Stimulated activated CD4-positive, alpha-beta T cell treated with anti-CD3 and anti-CD28 coated beads, Interleukin-1b, Interleukin-23, amount 100 ng/mL, for 24 hours (primary cell): ENCODE measurements around the gene SLC1A3.
"Not testable (repeated sequence)": the region's sequence is repeated elsewhere in the genome, so short reads cannot be mapped to it uniquely, and the experiment has no call there.

Experiments used
- DNase-seq, 4 experiments: peaks; one replicate each; pipeline ENCODE4 v3.0.0-alpha.2; 2020; ENCODE audit warnings: low read depth in 4 of 4, low spot score in 1 of 4

The SLC1A3 gene

DNA sequence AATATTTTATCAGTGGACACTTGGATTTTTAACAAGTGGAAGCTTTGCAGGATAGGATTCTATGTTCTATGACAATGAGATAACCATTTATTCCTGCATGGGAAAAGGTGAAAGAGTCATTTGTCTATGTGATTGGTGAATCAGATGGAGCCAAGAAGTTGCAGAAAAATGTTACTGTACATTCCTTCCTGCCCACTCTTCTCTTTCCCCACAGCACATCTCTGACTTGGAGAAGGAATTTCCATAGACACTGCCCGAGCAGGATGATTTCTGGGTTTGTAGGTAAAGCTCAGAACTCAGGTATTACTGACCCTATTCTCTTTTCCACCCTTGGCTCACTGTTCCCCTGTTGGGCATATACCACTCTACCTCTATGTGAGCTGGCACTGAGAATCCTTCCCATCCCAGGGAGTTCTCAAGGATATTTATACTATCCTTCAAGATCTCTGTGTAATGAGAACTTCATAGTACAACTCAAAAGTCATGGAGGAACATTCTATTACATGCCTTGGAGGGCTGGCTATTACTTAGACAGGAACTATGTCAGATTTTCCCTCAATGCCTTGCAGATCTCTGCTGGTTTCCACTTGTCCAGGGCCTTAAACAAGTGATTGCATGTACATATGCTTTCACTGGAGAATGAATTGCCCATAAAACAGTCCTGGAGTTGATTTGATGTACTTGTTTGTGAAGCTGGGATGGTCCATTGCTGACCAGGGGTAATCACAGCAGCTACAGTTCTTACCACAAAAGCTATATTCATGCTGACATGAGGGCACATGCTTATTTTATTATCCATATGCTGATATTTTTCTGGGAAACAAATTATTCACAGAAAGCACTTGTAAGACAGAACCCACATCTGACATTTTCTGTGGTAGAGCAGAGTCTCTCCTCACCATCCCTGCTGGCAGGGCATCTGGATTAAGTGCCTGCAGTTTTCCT, 24.1 kb downstream of the SLC1A3 start:
- DNase-seq, result no peak

DNA sequence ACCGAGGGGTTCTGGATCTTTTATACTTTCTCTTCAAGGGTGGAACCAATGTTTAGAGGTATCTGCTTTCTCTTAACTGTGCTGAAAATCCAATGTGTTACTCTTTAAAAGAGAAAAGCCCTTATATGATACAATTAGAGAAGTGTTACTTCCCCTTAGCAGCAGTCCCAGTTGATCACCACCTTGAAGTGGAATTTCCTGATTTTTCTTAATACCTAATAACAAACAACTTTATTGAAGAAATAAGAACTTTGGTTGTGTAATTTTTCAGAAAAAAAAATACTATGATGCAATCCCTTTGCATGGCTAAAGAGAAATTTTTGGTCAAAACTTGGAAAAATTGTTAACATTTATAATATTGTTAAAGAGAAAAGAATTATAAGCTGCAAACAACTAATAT, 24.7 kb downstream of the SLC1A3 start:
- no peak for DNase-seq

- no peak for DNase-seq
Observed at GRCh38 chr5:36631620-36632362, 25.4 kb downstream of the SLC1A3 start.

- DNase-seq, result no peak
Observed at GRCh38 chr5:36632363-36632664, 25.9 kb downstream of the SLC1A3 start.

DNA sequence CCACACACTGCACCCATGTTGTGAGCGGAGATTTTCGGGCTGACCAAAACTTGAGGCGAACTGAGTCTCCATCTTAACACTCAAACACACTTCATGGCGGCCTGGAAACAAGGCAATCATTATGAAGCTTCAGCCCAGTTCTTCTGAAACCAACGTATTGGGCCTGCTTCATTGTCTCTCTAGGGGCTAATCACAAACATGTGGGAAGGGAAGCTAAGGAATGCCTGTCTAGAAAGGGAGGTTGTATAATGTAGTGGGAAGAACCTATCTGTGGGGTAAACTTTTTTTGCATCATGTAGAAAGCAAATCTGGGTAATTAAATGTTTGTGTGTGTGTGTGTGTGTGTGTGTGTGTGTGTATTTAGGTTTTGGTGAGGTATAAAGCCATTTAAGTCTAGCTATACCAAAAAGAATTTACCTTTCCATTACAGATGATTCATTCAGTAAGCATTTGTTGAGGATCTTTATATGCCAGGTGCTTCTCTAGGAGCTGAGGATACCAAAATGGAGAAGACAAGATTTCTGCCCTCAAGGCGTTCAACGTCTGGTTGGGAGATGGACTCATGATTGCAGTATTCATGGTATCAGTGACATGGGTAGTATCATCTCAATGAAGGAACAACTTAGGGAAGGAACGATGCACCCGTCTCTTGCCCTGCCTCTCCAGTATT, 29.4 kb downstream of the SLC1A3 start:
- no peak for DNase-seq

- no peak for DNase-seq
Observed at GRCh38 chr5:36637101-36637500, 30.7 kb downstream of the SLC1A3 start.

DNA sequence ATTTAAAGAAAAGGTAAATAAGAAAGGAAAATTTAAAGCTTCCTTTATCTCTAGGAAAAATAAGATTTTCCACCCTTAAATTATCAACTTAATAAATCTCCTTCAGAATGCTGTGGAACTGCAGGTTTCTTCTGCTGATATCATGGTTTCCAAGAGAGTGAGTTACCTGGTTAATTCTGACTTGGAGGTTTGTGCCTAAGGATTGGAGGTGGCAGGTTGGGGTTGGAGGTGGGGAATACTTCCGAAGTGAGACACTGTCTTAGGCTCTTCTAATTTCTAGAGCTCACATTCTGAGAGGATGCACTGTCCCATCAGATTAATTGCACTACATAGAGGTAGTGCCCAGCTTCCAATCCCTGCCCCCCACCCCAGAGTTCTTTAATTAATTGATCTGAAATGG, 31.1 kb downstream of the SLC1A3 start:
- no peak for DNase-seq

- DNase-seq, result no peak
Observed at GRCh38 chr5:36638056-36638455, 31.6 kb downstream of the SLC1A3 start.

GRCh38 chr5:36640949-36641348, 34.5 kb downstream of the SLC1A3 start:
- no peak for DNase-seq

DNA sequence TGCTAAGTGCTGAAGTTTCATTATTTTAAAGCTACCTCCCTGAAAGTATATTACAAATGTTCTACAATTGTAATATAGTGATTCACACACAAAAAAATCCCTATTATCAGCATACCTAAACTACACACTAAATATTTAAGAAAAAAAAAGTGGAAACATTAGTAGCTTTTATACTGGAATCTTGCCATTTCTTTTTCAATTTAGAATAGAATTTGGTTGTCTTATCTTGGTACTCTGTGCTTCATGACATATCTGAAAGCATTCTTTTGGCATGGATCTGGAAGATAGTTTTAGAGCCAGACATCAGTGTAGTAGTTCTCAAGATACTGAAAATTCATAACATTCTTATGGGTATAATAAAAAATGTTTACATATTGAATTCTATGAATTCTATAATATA, 35.0 kb downstream of the SLC1A3 start:
- no peak for DNase-seq

GRCh38 chr5:36642089-36642488, 35.7 kb downstream of the SLC1A3 start:
- no peak for DNase-seq

DNA sequence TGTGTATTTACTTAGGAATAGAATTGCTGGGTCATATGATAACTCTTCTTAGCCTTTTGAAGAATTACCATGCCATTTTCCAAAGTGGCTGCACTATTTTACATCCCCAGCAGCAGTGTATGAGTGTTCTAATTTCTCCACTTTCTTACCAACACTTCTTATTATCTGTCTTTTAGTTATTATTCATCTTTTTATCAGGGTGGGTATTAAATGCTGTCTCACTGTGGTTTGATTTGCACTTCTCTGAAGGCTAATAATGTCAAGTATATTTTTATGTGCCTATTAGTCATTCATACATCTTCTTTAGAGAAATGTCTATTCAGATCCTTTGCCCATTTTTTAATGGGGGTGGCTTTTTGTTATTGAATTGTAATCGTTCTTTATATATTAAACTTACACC, 36.8 kb downstream of the SLC1A3 start:
- DNase-seq, result no peak

DNA sequence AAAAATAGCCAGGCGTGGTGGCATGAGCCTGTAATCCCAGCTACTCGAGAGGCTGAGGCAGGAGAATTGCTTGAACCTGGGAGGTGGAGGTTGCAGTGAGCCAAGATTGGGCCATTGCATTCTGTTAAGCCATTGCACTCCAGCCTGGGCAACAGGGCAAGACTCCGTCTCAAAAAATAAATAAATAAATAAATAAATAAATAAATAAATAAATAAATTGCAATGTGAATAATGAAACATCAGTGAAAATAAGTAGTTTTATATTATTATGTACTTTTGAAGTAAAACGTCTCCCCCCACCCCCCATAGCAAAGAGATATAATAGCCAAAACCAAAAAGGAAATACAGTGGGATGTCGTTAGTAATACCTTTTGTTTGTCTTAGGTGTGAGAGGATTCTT, 37.4 kb downstream of the SLC1A3 start:
- not testable (repeated sequence) for DNase-seq

- no peak for DNase-seq
Observed at GRCh38 chr5:36644727-36645126, 38.3 kb downstream of the SLC1A3 start.

GRCh38 chr5:36646100-36646499, 39.7 kb downstream of the SLC1A3 start:
- DNase-seq, result no peak

DNA sequence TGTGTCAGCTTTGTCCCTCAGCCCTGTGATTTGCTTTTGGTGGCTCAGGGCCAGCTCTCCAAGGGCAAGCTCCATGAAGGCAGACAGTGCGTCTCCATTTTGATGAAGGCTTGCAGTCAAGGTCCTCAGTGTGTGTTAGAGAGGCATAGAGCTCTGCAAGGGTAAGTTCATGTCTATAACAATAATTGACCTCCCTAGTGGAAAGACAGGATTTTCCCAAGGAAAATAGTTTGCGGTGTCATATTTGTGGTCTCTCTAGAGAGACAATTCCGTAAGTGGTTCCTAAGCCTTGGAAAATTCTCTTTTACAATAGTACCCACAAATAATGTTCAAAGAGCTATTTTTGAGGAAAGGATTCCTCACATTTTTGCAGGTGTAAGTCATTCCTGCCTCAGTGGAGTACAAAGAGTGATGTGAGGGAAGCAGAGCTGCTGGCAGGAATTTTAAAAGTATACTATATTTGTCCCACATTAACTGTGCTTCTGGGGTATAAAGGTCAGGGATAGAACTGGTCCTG, 40.2 kb downstream of the SLC1A3 start:
- no peak for DNase-seq

DNA sequence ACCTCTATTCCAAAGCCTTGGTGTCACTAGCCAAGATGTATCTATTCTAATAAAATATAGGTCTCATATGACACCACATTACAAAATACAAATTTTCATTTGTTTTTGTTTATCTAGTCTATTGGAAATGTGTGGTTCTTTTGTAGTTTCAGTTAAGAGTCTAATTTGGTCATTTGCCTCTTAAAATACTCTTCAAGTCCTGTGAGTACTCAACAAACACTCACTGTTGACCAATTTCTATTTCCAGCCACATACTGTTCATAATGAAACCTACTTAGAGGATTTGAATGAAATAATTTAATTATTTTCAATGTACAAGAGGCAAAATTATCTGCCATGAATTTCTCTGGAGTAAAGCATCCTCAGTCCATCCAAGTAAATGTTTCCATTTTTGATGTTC, 40.6 kb downstream of the SLC1A3 start:
- no peak for DNase-seq

DNA sequence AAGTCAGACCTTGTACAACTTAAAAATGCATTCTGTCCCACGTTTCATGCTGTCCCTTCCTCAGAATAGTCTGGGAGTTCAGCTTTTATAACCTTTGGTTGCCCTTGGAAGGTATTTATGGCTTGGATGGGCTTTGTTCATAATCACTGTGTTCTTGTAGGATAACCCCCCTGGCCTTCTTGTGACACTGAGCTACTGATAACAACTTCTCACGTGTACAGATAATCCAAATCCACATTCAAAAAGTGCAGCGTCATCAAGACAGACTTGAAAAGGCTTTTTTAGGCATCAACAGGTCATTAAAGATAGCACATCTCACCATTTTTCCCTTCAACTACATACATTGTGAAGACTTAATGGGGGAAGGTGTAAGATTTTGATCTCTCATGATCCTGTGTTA, 42.0 kb downstream of the SLC1A3 start:
- DNase-seq, result no peak

GRCh38 chr5:36651761-36652685, 45.6 kb downstream of the SLC1A3 start:
- DNase-seq, result no peak

GRCh38 chr5:36653044-36653705, 46.8 kb downstream of the SLC1A3 start:
- no peak for DNase-seq
